ENCODE data around the gene GRIA1.

The GRIA1 gene

DNA sequence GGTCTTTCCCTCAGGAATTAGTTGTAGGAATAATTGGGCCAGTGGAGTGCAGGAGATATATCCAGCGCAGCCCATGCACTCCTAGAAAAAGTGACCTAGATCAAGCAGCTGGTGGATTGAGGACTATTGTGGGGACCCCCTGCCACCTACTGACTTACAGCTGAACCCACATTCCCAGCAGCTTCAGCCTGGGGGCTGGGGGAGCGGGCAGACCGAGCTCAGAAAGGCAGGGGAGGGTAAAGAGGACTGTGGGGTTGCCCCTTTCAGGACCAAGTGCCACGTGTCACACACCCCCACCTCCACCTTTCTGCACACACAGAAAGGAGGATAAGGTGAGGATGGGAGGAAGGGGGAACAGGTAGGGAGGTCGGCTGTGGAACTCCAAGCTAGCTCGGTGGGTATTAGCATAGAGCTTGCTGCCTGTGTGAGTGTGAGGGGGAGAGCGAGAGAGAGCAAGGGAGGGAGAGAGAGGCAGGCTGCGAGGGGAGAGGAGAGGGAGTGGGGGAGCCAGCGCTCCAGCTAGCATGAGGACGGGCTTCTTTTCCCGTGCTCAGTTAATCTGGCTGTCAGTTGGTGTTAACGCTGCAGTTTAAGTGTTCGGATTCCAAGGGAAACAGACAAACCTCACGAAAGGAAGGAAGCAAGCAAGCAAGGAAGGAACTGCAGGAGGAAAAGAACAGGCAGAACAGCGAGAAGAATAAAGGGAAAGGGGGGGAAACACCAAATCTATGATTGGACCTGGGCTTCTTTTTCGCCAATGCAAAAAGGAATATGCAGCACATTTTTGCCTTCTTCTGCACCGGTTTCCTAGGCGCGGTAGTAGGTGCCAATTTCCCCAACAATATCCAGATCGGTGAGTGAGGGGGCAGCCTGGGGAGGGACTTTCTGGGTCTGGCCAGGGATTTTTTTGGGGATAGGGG, at the start of gene GRIA1:
TSS of gene GRIA1 (plus strand) at position 553 of the 920 bp plus-strand sequence.
- H3K4me3 ChIP-seq (replicated peaks; ENCODE audit: low read depth, low read length) = no peak within 1 kb of the TSS
- TF ChIP-seq, protein P1, sequence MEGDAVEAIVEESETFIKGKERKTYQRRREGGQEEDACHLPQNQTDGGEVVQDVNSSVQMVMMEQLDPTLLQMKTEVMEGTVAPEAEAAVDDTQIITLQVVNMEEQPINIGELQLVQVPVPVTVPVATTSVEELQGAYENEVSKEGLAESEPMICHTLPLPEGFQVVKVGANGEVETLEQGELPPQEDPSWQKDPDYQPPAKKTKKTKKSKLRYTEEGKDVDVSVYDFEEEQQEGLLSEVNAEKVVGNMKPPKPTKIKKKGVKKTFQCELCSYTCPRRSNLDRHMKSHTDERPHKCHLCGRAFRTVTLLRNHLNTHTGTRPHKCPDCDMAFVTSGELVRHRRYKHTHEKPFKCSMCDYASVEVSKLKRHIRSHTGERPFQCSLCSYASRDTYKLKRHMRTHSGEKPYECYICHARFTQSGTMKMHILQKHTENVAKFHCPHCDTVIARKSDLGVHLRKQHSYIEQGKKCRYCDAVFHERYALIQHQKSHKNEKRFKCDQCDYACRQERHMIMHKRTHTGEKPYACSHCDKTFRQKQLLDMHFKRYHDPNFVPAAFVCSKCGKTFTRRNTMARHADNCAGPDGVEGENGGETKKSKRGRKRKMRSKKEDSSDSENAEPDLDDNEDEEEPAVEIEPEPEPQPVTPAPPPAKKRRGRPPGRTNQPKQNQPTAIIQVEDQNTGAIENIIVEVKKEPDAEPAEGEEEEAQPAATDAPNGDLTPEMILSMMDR (IDR thresholded peaks at IDR 0.05; ENCODE audit: low read length, missing control alignments) = no peak
- DNase-seq (ENCODE audit: low read depth) = no peak

DNA sequence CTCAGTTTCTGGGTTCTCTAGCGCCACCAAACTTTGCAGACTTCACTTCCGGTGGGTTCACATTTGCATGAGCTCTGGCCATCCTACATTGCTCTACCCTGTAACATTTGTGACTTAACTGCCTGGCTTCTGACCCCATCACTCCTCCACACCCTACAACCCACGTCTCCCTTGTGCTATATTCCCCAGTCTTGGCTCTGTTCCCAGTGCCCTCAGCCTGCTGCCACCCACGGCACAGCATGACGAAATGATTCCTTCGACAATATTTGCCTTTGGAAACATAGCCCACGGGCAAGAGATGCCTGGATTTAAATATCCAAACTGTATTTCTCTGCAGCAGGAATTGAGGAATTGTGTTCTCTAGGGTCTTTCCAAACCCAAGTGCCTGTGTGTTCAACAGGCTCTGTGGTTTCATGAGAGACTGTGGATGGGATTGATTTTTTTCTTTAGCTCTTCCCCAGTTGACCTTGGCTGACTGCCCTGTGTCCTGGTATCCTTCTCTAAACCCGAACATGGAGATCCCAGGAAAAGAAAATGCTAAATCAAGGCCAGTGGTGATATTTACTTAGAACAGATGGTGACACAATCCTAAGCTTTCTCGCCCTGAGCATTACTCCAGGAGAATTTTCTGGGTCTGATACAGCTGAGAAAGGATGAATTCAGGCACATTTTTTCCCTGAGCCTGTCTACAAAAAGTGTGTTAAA, 44.4 kb upstream of the GRIA1 start:
- H3K4me3 ChIP-seq (replicated peaks; ENCODE audit: low read depth, low read length) = no peak overlapping the region
- peak; percentile 7 for DNase-seq (ENCODE audit: low read depth)
- TF ChIP-seq, protein P1 (IDR thresholded peaks at IDR 0.05; ENCODE audit: low read length, missing control alignments) = no peak

DNA sequence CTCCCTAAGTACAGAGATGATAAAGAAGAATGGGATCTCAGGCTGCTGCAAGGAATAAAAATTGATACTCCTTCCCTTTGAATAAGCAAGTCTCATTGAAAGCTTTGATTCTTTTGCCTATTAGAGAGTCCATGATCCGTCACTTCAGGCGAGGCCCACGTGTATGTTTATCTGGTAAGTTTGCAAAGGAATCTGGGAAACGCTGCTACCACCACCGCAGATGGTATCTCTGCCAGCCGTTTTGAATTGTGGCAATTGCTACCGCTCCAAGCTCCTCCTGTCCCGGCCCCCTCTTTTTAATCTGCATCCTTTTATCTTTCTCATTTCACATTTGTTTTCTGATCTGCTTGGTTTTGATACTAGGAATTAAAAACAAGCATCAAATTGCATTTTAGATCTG, 42.9 kb upstream of the GRIA1 start:
- DNase-seq (ENCODE audit: low read depth) = no peak
- no peak overlapping the region for H3K4me3 ChIP-seq (replicated peaks; ENCODE audit: low read depth, low read length)
- TF ChIP-seq, protein P1 (IDR thresholded peaks at IDR 0.05; ENCODE audit: low read length, missing control alignments) = no peak

DNA sequence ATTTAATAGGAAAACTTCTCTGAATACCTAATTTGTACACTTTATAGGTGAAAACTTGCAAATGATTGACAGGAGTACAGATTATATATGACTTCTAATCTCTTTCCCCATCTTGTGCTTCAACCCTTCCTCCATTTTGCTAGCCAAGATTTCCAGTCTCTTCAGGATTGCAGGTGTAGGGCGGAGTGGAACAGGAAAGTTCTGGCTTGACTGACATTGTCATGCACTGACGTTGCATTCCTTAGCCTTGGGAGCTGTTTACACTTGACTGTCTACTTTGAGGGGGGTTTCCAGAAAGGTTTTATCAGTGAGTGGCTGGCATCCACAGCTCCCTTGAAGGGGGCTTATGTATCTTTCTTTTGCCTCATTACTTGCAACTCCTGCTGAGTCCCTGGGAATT, 34.1 kb upstream of the GRIA1 start:
- H3K4me3 ChIP-seq (replicated peaks; ENCODE audit: low read depth, low read length) = no peak overlapping the region
- TF ChIP-seq, protein P1 (IDR thresholded peaks at IDR 0.05; ENCODE audit: low read length, missing control alignments) = no peak
- DNase-seq (ENCODE audit: low read depth) = no peak

DNA sequence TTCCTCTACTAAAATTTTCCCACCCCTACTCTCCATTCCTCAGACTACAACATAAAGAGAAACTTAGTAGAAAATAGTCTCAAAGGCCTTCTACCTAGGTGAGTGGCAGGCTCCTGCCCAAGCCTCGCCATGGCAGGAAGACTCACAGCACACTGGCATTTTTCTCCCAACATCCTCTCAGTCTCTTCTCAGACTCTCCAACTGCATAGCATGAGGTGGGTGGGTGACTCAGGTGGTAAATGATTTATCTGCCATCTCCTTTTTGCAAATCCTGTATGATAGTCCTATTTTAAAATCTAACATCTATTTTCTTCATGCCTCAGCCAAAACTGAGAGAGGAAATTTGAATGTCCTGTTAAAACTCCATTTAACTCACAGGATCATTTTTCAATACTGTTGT, 33.5 kb upstream of the GRIA1 start:
- no peak for DNase-seq (ENCODE audit: low read depth)
- TF ChIP-seq, protein P1 (IDR thresholded peaks at IDR 0.05; ENCODE audit: low read length, missing control alignments) = no peak
- no peak overlapping the region for H3K4me3 ChIP-seq (replicated peaks; ENCODE audit: low read depth, low read length)

DNA sequence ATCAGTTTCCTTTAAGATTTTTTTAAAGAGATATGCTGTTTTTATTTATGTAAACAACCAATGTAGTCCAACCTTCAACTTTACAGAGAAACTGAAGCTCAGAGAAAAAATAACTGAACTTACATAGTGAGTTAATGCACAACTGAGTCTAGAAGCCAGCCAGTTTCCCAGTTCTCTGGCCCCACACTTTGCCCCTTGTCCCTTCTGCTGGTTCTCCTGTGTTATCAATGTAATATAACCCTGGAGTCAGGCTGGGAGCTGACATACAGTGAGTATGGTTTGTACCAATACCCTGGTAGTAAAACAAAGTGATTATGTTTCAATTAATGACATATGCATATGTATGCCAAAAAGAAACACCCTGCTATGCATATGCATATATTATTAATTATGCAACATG, 32.2 kb upstream of the GRIA1 start:
- TF ChIP-seq, protein P1 (IDR thresholded peaks at IDR 0.05; ENCODE audit: low read length, missing control alignments) = no peak
- no peak overlapping the region for H3K4me3 ChIP-seq (replicated peaks; ENCODE audit: low read depth, low read length)
- no peak for DNase-seq (ENCODE audit: low read depth)

All from fibroblast of pulmonary artery (primary cell).